ENCODE measurements around the gene GALNS.

GALNS gene

GRCh38 chr16:88901718-88902337 lies 45.1 kb upstream of the GALNS start:
- no peak for DNase-seq (ENCODE audit: low read depth)
- no peak for TF ChIP-seq CTCF (IDR thresholded peaks at IDR 0.05; ENCODE audit: low read length, missing control alignments)
- H3K4me3 ChIP-seq (replicated peaks; ENCODE audit: low read depth, low read length), result no peak overlapping the region

GRCh38 chr16:88900662-88901052 lies 43.9 kb upstream of the GALNS start:
- H3K4me3 ChIP-seq (replicated peaks; ENCODE audit: low read depth, low read length), result no peak overlapping the region
- no peak for DNase-seq (ENCODE audit: low read depth)
- TF ChIP-seq CTCF (IDR thresholded peaks at IDR 0.05; ENCODE audit: low read length, missing control alignments), result no peak

GRCh38 chr16:88899901-88900661 lies 43.3 kb upstream of the GALNS start:
- TF ChIP-seq CTCF (IDR thresholded peaks at IDR 0.05; ENCODE audit: low read length, missing control alignments), result no peak

GRCh38 chr16:88897696-88898425 lies 41.1 kb upstream of the GALNS start:
- no peak for DNase-seq (ENCODE audit: low read depth)
- no peak for TF ChIP-seq CTCF (IDR thresholded peaks at IDR 0.05; ENCODE audit: low read length, missing control alignments)
- no peak overlapping the region for H3K4me3 ChIP-seq (replicated peaks; ENCODE audit: low read depth, low read length)

More at GRCh38 chr16:88899901-88900661, 43.3 kb upstream of the GALNS start:
- no peak overlapping the region for H3K4me3 ChIP-seq (replicated peaks; ENCODE audit: low read depth, low read length)
- DNase-seq (ENCODE audit: low read depth), result no peak

- H3K4me3 ChIP-seq (replicated peaks; ENCODE audit: low read depth, low read length), result no peak overlapping the region
- no peak for DNase-seq (ENCODE audit: low read depth)
- no peak for TF ChIP-seq CTCF (IDR thresholded peaks at IDR 0.05; ENCODE audit: low read length, missing control alignments)
Observed at GRCh38 chr16:88896238-88897070, 39.7 kb upstream of the GALNS start.

- no peak overlapping the region for H3K4me3 ChIP-seq (replicated peaks; ENCODE audit: low read depth, low read length)
- no peak for TF ChIP-seq CTCF (IDR thresholded peaks at IDR 0.05; ENCODE audit: low read length, missing control alignments)
Observed at GRCh38 chr16:88895335-88895734, 38.6 kb upstream of the GALNS start.

More at GRCh38 chr16:88895335-88895734, 38.6 kb upstream of the GALNS start:
- DNase-seq (ENCODE audit: low read depth), result no peak

Measured in fibroblast of pulmonary artery (primary cell).